Measurements from ENCODE around the gene ZNF217. TPM values are rescaled to one million over a fixed set of nuclear protein-coding genes. Genes with fewer than 3 reads are reported as not detected.

ZNF217 gene
- total and polyA plus RNA-seq, 10 of the 15 experiments (the other 5 are each of a cell fraction or from before 2014, with no cell fraction given) = 8.5 to 76.6 (median 40.6) TPM

DNA sequence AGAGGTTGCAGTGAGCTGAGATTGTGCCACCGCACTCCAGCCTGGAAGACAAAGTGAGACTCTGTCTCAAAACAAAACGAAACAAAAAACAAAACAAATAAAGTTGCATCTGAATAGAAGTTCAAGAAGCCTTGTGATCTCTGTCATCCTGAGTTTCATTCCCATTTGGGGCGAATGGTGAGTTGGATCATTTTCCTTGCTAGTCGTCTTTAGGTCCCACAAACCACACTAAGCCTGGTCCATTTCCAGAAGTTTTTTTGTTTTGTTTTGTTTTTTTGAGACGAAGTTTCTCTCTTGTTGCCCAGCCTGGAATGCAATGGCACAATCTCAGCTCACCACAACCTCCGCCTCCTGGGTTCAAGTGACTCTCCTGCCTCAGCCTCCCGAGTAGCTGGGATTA is 33.8 kb downstream of the ZNF217 start (continued):
- TF ChIP-seq WRNIP1 (IDR thresholded peaks at IDR 0.05; ENCODE audit: borderline replicate concordance, low read depth, low read length) = no peak

- ATAC-seq = no peak
- no peak for FAIRE-seq
- H3K27ac ChIP-seq (ENCODE audit: control insufficient read depth, insufficient read depth) = no peak overlapping the region
- H3K4me1 ChIP-seq (ENCODE audit: control insufficient read depth, insufficient read depth, low read length) = no peaks in the 10 kb centered on the region; the same call in 1 of the 2 replicates
- 87% methylated on average over 7 of the region's 7 CpGs for WGBS (ENCODE audit: insufficient coverage, insufficient replicate concordance, low lambda C conversion rate, missing lambda C conversion rate)
- H3K4me2 ChIP-seq (ENCODE audit: control insufficient read depth, insufficient read depth) = no peak overlapping the region
- H3K27me3 ChIP-seq (replicated peaks in 1 of 2; ENCODE audit: control insufficient read depth in 2 of 2, insufficient read depth in 2 of 2, low read length in 1 of 2) = no peaks in the 10 kb centered on the region
- ChIA-PET CTCF (interaction anchor here (0.6 kb wide), 1 partner anchor 561 kb away, joined by 4 read pairs; no protein-coding TSS in a partner anchor), SMC1A (ENCODE audit: uncharacterized antibody, unreplicated experiment) (interaction anchor here (0.6 kb wide), 1 partner anchor 147 kb away, joined by 3 read pairs; no protein-coding TSS in a partner anchor), POLR2A (no interaction called here), RAD21 (ENCODE audit: unreplicated experiment) (no interaction called here)
- H4K20me1 ChIP-seq (ENCODE audit: control insufficient read depth, insufficient read depth) = no peaks in the 10 kb centered on the region
- intact Hi-C loops (cut with micrococcal nuclease; ENCODE audit: unreplicated experiment) (loop anchor here (10.0 kb wide), 1 partner anchor 1088 kb away; no protein-coding TSS in a partner anchor), in situ Hi-C loops (cut with MboI) (loop anchor here (10.0 to 25.0 kb wide), 2 partner anchors 638 to 1080 kb away; no protein-coding TSS in a partner anchor)
- H3K4me3 ChIP-seq = no peak overlapping the region
- H3K79me2 ChIP-seq (ENCODE audit: control insufficient read depth, insufficient read depth, low read length) = no peaks in the 10 kb centered on the region
- no TSS peak for BruUV-seq (replicated peaks)
- H3K36me3 ChIP-seq (ENCODE audit: control insufficient read depth in 2 of 2, insufficient read depth in 2 of 2, low read length in 1 of 2) = no peaks in the 10 kb centered on the region
- H3K9ac ChIP-seq (ENCODE audit: control insufficient read depth, insufficient read depth, low read length) = no peak overlapping the region
- no peak for TF ChIP-seq KDM1A (IDR thresholded peaks at IDR 0.05; ENCODE audit: borderline replicate concordance)
- TF ChIP-seq RUNX3 (IDR thresholded peaks at IDR 0.05; ENCODE audit: low read length) = no peak
- no peak for TF ChIP-seq ZBTB11 (CRISPR knock-in tag; IDR thresholded peaks at IDR 0.05)
- TF ChIP-seq JUNB (IDR thresholded peaks at IDR 0.05) = no peak
- no peak for TF ChIP-seq CREB1 (IDR thresholded peaks at IDR 0.05; ENCODE audit: low read depth)
- TF ChIP-seq SRF (IDR thresholded peaks at IDR 0.05; ENCODE audit: low read depth in 2 of 2, low read length in 2 of 2) = no peak
- no peak for TF ChIP-seq SMAD1 (IDR thresholded peaks at IDR 0.05; ENCODE audit: low read depth, partially characterized antibody)
- no peak for TF ChIP-seq TCF7 (IDR thresholded peaks at IDR 0.05; ENCODE audit: borderline replicate concordance)
- no peak for TF ChIP-seq RCOR1 (conservative IDR thresholded peaks at IDR 0.05; ENCODE audit: low read depth, low read length)
- no peak for TF ChIP-seq POLR2AphosphoS2 (IDR thresholded peaks at IDR 0.05; ENCODE audit: low read depth, low read length)
- TF ChIP-seq, protein P1, sequence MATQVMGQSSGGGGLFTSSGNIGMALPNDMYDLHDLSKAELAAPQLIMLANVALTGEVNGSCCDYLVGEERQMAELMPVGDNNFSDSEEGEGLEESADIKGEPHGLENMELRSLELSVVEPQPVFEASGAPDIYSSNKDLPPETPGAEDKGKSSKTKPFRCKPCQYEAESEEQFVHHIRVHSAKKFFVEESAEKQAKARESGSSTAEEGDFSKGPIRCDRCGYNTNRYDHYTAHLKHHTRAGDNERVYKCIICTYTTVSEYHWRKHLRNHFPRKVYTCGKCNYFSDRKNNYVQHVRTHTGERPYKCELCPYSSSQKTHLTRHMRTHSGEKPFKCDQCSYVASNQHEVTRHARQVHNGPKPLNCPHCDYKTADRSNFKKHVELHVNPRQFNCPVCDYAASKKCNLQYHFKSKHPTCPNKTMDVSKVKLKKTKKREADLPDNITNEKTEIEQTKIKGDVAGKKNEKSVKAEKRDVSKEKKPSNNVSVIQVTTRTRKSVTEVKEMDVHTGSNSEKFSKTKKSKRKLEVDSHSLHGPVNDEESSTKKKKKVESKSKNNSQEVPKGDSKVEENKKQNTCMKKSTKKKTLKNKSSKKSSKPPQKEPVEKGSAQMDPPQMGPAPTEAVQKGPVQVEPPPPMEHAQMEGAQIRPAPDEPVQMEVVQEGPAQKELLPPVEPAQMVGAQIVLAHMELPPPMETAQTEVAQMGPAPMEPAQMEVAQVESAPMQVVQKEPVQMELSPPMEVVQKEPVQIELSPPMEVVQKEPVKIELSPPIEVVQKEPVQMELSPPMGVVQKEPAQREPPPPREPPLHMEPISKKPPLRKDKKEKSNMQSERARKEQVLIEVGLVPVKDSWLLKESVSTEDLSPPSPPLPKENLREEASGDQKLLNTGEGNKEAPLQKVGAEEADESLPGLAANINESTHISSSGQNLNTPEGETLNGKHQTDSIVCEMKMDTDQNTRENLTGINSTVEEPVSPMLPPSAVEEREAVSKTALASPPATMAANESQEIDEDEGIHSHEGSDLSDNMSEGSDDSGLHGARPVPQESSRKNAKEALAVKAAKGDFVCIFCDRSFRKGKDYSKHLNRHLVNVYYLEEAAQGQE (IDR thresholded peaks at IDR 0.05; ENCODE audit: low read depth, low read length) = no peak
- TF ChIP-seq IKZF2 (IDR thresholded peaks at IDR 0.05) = no peak
- no peak for TF ChIP-seq CEBPB (IDR thresholded peaks at IDR 0.05; ENCODE audit: borderline replicate concordance in 1 of 2, low read depth in 2 of 2, low read length in 2 of 2)
- DNase-seq (ENCODE audit: low read depth, low spot score) = no peak
- H2AFZ ChIP-seq (ENCODE audit: control insufficient read depth, low read depth, low read length) = no peak overlapping the region
- no peaks in the 10 kb centered on the region for H3K9me3 ChIP-seq (replicated peaks; ENCODE audit: control insufficient read depth, insufficient read depth, low read length)
These were observed 36.5 kb downstream of the ZNF217 start for GRCh38 chr20:53557130-53557529.

All from GM12878 (cell line).